Hindlimb muscle (tissue), 1 donor: ENCODE results near the gene WDR86. TPM values are rescaled to one million over a fixed set of nuclear protein-coding genes. Genes with fewer than 3 reads are reported as not detected.

ENCODE experiments used
- DNase-seq: peaks from one replicate; pipeline ENCODE4 v3.0.0-alpha.2; 2013
- polyA plus RNA-seq: library from polyadenylated mRNA; unstranded; fragments of 120-200 nt; gene quantifications from one replicate; pipeline ENCODE4 v1.2.1, GENCODE V29; 2013; ENCODE audit not compliant: insufficient read length

The WDR86 gene
- polyA plus RNA-seq, 1 donor = 9.8 TPM

DNA sequence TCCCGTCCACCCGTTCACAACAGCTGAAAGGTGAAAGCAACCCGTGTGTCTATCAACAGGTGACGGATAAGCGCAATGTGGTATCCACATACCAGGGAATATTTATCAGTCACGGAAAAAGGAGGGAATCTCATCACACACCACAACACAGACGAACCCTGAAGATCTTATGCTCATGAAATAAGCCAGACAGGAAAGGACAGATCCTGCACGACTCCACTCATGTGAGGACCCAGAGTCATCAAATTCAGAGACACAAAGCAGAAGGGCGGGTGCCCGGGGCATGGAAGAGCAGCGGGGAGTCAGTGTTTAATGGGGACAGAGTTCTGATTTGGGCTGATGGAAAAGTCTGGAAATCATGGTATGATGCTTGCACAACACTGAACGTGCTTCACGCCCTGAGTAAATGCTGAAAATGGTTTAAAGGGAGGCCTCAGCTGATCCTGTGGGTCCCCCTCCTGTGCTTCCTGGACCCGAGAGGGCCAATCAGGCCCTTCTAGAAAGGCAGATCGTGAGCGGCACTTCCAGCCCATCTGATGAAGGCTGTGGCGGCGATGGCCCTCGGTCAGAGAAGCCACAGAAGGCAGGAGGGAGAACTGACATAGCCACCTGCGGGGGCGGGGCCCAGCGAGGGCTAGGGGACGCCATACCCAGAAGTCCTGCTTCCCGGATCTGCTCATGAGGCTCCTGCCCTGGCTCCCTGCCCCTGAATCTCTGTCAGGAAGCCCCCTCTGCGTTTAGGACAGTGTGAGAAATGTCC lies 19.1 kb downstream of the WDR86 start:
- no peak for DNase-seq

DNA sequence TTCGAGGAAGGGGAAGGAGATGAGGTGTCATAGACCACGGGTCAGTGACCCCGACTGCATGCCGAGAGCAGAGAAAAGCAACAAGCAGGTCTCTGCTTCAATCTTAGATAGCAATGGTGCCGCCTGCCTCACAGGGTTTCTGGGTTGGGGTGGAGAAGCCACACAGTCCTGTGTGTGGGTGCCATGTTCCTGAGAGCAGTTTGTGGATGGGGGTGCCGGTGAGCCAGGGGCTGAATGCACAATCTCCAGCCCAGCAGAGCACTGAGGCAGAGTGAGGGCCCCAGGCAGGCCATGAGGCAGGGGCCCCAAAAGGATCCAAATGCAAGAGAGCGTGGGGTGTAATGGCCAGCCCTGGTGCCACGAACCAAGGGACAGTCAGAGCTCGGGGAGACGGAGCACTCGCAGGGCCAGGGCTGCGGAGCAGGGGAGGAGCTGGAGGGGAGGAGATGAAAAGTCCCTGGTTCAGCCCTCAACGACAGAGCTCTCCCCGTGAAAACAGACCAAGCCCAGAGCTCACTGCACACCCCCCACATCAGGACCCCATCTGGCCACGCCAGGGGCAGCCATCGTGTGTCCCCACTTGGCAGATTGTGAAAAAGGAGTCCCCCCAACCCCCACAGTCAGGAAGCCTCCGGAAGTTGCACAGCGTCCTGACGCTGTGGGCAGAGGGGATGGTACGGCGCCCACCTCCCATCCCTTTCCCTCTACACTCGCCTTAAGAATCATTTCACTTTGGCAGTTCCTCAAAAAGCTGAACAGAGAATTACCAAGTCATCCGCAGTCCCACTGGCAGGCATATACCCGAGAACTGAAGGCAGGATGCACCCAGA lies 19.9 kb downstream of the WDR86 start:
- no peak for DNase-seq

DNA sequence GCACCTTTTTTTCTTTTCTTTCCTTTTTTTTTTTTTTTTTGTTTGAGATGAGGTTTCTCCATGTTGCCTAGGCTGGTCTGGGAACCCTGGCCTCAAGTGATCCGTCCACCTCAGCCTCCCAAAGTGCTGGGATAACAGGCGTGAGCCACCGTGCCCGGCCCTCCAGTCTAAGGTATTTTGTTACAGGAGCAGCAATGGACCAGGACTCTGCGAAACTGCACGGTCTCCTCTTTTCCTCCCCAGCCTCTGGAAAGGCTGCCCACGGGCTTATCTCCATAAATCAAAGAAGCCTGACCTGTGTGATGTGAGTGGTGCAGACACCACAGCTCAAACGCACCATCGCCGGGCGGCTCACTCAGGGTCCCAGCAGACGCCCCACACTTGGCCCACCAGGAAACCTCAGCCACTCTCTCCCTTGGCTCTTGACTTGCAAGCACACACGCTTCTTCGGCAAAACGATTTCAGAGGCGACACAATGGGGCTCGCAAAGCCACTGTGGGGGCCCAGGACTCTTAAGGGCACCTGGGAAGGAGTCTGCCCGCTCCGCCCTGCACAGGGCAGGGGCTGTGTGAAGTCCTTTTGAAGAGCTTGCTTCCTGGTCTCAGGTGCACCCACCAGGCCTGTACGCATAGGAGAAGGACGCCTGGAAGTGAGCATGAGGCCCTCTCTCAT lies 20.6 kb downstream of the WDR86 start:
- no peak for DNase-seq

DNA sequence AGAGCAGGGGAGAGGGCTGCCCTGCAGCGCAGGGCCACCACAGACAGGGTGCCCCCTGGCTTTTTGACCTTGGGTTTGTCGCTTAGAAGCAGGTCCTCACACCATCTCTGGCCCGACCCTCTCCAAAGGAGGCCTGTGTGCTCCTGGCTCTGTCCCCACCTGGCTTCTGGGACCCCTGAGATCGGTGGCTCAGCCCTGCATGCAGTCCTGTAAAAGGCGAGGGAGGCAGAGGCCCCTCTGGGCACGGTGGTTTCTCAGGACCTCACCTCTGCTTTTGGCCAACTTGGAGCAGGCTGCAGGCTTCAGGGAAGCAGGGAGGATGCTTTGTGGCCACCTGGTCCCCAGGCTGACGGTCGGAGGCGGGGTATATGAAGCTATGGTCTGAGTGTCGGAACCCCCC lies 21.4 kb downstream of the WDR86 start:
- no peak for DNase-seq

DNA sequence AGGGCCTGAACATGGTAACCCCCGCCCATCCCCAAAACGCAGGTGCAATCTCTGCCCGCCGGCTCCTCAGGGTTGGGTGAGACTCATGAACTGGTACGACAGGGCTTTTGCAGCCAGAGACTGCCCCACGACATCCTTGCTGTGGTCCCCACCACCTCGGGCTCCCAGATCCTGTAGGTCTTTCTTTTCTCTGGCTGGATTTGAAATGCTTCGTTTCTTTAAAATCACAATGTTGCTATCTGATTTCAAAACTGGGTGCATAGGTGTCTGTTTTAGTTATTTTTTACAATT lies 21.9 kb downstream of the WDR86 start:
- DNase-seq = no peak

DNA sequence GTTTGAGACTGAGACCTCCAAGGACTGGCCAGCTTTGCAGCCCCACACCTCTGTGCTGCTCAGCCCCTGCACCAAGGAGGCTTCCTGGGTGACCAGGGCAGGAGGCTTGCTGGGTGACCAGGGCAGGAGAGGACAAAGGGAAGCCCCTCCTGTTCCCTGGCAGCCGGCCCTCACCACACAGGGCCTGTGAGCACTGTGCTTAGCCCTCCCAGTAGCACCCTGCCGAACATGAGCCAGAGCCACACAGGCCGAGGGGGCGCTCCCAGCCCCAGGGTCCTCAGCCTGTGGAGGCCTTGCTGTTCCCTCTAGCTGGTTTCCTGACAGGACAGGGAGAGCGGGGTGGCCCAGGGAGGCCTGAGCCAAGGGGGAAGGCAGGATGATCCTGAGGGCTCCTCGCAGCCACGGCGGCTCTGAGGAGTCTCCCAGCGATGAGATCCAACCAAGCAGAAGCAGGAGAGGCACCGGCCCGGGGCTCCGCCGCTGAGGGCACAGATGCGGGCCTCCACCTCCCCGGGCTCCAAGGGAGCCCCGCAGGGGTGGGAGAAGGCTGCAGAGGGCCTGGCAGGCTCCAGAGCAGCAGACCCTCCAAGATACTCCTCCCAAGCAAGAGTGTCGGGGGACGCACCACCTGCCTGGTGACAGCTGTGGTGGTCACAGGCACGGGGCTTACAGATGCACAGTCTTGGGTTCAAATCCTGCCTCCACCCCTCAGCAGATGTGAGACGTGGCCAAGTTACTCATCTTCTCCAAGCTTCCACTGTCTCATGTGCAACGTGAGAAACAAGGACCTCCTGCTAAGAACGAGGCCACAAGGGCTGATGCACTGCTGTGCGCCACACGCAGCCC lies 22.5 kb downstream of the WDR86 start:
- no peak for DNase-seq

DNA sequence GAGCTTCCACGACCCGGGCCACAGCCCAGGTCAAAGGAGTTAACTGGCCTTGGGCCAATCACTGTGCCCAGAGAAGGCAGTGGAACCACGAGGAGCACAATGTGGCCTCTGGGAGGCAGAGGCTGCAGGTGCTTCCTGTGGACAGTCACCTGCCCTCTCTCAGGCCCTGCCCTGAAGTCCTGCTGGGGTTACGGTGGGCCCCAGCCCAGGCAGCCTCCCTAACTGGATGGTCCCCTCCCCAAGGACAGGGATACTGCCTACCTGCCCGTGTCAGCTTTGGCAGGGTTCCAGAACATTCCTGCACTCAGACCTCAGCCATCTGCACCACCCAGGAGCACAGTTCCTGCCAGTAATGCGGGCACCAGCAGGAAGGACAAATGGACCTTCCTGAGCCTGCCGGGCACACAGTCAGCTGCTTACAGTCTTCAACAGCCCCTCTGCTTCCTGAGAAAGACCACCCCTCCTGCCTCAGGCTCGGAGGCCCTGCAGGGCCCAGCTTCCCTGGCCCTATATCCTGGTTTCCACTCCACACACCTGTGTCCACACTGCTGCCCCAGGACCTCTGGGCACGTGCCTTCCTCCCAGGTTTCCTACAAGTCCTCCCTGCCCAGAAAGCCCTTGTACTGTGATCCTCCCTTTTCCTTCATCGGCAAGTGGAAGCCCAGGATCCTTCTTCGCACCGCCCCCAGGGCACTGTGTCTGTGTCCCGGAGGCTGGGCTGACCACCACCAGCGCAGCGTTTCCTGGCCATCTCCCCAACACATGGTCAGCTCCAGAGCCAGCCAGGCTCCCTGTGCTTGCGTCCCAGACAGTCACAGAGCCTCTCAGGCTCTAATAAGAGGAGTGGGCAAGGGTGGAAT lies 23.3 kb downstream of the WDR86 start:
- no peak for DNase-seq

DNA sequence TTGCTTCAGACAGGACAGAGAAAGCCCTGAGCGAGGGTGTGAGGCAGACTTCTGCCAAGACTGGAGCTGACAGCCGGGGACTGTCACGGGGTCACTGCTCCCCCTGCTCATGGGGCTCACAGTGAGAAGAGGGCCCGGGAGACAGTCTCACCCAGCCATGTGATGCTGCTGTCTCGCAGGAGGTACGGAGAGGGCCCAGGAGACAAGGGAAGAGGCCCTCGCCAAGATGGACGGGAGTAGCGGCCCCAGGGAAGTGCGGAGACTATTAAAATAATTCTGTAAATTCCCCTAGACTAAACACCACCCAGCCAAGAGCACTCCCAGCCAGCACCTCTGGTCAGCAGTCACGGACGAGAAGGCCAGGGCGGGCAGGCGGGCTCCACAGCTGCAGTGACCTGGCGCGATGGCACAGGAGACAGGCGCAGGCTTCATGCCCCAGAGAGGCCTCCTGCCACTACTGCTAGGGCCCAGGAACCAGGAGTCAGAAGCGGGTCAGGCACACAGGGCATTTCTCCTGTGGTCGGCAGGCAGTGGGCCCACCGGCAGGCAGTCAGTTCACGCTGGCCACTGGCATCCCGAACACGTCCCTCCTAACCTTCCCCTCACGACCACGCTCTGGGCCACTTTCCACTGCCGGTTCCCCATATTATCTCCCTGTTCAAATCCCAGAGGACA lies 24.1 kb downstream of the WDR86 start:
- no peak for DNase-seq

DNA sequence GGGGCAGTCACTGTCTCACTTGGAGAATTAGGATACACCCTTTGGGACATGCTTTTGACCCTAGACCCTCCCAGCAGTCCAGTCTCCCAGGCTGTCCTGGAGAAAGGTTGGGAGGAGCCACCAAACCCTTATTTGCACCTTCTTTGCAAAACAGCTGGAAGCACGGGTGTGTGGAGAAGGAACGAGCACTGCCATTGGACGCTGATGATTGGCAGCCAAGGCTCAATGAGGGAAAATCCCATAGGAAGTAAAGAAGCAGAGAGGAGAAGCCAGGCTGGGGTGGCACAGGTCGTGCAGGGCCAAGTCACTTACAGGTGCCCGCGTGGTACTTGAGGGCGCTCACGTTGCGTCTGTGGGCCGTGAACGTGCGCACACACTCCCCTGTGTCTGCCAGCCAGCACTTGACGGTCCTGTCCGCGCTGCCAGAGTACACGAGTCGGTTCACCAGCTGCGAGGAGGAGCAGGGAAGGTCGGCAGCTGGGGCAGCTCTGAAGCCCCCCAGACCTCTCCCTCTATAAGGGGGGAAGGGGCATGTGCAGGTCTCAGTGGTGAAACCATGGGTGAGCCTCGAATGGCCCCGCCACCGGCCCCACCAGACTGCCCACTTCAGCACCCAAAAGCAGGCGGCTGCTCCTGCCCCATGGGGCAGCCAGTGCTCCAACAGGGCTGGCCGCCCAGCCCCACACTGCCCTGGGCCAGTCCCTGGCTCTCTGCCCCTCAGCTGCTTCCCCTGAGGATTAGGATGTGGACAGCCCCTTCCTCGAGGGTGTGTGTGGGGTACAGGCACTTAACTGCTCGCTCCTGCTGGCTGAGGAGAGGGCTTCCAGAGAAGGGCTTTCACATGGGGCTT lies 24.8 kb downstream of the WDR86 start:
- no peak for DNase-seq

DNA sequence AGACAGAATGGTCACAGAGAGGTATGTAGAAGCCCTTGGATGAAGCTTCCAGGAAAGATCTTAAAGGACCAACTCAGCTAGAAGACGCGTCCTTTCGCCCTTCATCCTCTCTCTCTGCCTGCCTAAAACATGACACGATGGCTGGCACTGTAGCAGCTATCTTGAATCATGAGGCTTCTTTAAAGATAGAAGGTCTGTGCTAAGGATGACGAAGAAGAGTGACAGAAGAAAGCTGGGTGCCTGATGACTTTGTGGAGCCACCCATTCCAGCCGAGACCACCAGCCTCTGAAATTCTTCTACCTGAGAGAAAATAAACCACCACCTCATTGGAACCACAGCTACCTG lies 25.5 kb downstream of the WDR86 start:
- DNase-seq = no peak

DNA sequence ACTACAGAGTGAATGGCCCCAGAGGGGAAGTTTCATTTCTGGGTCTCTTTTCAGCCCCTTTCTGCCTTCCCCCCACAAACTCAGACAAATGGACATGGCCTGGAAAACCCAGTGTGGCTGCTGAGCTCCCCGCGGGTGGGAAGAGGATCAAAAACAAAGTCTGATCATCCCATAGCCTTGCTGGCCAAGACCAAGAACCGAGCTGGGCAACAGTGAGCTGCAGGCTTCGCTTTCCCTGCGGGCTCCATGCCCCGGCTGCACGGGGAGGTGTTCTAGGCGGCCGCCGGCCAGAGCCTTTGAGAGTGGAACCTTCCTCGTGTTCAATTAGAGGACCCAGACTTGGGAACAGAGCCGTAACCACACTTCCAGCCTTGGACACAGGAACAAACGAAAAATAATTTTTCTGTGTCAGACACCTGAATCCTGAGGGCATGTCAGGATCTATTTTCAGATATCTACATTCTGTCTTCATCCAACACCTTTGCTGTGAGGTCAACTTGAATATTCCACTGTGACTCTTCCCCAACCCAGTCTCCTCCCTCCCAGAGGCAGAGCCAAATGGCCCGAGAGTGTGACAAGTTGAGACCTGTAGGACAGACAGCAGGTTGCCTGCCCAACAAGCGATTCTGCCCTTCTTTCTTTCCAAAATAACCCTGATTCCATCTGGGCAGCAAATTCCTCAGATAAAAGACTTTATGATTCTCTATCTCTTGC lies 26.0 kb downstream of the WDR86 start:
- no peak for DNase-seq

DNA sequence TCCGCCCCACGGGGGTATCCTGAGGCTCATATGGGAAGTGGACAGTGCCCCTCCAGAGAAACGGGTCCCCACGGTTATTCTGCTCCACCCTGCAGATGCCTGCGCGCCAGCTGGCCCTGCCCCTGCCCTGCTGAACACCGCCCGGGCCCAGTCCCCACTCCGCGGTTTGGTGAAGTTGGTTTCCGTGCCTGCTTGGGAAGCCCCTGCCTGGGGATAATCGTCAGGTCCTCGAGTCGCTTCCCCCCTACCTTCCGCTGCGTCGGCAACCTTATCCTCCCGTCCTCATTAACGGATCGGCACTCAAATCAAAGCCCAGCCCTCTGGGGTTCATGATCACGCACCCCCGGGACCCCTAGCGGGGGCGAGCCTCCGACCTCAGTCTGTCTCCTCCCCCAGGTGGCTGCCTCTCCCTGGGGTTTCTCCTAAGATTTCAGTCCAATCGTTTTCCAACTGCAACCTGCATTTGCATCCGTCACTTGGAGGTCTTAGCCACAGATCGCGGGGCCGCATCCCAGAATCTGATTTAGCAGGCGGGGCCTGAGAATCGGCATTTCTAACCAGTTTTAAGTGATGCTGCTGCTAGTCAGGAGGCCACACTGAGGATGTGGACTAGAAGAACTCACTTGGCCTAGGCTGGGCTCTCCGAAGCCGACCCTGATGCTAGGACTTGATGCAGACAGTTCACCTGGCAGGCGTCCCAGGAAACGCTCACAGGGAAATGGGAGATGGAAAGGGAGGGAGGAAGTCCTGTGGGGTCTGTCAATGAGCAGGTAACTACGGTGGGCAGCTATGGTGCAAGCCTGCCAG lies 27.6 kb downstream of the WDR86 start:
- no peak for DNase-seq

DNA sequence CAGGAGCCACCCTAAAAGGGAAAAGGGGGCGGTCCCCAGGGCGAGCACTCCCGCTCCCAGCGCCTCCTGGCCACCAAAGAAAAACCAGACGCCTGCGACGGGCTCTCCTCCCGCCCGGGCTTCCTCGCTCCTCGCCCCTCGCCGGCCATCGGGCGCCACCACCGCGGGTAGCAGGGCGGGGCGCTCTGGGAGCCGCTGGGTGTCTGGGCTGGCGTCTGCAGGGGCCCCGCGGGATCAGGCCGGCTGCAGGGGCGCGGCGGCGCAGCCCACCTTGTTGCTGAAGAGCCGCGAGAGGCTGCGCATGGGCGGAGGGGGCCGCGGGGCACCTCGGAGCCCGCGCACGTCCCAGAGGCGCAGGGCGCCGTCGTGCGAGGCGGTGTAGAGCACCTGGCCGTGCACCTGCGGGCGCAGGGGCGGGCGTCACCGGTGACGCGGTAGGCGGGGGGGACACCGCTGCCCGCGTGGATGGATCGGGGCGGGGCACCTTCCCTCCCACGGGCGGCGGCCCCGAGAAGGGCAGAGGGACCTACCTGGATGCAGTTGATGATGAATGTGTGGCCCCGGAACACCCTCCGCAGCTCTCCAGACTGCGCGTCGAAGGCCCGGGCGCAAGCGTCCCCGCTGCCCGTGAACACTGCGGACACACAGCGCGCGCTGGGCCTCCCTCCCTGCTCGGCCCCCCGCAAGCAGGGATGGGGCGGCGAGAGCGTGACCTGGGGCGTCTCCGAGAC lies 28.3 kb downstream of the WDR86 start:
- DNase-seq = no peak

DNA sequence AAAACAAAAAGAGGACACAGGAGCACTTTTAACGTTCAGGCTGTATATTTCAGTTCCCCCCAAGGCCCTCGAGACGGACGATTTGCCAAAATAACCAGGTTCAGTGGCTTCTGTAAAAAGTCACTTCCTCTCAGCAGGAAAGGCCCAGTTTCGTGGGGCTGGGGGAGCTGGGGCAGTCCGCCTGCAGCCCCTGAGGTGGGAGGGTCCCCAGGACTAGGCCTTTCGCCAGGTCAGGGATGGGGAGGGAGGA lies 28.8 kb downstream of the WDR86 start:
- DNase-seq = no peak

DNA sequence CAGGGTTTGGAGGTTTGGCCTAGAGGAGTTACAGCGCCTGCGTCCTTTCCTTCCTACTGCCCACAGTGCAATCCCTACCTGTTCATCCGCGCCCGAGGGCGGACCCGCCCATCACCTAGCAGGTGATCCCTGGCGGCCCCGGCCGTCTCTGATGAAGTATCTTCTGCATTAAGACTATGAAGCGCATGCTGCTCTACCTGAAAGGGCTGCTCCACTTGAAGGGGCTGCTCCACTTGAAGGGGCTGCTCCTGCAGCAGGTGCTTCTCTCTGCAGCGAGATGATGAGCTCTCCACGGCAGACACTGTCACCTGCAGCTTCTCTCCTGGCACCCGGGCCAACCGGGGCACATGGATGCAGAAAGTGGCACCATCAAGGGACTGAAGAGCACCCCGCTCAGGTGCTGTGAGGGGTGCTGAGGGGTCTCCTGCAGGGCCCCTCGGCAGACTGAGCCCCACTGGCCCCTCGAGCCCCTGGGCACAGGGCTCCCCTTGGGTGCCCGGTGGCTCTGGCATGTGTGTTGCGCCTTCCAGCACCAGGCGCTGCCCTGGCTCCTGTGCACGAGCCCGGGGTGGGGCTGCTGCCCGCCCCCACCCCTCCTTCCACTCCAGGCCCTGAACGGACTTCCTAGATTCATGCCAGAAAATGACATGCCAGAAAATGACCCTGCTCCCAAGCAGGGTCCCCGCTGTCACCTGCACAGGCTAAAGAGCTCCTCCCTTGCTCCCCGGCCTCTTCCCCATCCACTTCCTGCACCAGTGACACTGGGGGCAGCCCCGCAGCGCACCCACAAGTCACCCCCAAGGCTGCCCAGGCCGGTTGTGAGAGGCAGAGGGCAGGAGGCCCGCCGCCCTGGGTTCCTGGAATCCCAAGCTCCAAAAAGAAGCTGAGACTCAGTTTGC lies 29.4 kb downstream of the WDR86 start:
- DNase-seq = no peak

DNA sequence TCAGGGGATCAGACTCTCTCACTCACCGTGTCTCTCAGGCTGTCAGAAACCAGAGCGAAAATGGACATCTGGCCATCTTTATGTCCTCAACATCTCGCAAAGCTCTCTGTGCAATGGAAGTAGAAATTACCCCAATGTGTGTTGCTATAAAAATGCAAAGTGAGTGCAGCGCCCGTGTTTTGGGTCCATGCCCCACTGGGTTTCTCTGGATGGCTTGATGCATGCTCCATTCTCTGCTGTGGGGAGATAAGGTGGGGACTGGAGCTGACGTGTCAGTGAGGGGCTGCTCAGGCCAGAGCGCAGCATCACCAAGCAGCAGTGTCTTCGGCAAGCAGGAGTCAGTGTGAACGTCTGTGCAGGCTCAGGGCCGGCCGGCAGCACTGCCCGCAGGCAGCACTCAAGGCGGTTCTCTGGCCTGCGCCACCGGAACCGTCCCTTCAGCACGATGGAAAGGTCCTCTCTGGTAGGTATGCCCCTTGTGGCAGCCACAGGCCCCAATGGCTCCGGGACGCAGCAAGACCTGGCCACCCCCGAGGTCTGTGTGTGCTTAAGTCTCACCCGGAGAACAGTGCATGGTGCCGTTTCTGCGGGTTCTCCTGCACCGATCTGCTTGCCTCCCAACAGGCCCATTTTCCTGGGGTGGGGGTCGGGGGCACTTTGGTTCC lies 30.2 kb downstream of the WDR86 start:
- no peak for DNase-seq

DNA sequence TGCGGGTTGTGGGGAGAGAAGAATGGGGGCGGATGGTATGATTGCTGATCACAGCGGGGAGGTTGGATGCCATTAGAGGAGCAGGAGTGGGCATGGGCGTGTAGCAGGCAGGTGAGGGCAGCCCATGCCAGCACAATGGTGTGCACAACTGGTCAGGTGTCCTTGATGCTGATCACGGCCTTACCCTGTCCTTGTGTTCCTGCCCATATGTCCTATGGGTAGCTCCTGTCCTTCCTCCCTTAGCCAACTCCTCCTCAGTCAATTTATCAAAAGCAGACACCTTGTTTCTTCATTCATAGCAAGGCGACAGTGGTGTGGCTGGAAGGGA lies 30.7 kb downstream of the WDR86 start:
- DNase-seq = no peak
